Brain pericyte (primary cell): ENCODE data around the gene GP2.

ENCODE experiments used
- DNase-seq: peaks from one replicate; pipeline ENCODE4 v3.0.0-alpha.2; 2012; ENCODE audit warnings: low read depth, low spot score

Gene GP2

GRCh38 chr16:20307240-20307671, 20.1 kb downstream of the GP2 start:
- DNase-seq: no peak

- DNase-seq: no peak
Observed at GRCh38 chr16:20306401-20306800, 20.9 kb downstream of the GP2 start.

- no peak for DNase-seq
Observed at GRCh38 chr16:20303012-20303411, 24.3 kb downstream of the GP2 start.

- no peak for DNase-seq
Observed at GRCh38 chr16:20302389-20302788, 24.9 kb downstream of the GP2 start.

- DNase-seq: no peak
Observed at GRCh38 chr16:20301840-20302239, 25.5 kb downstream of the GP2 start.

- DNase-seq: no peak
Observed at GRCh38 chr16:20300312-20301097, 26.8 kb downstream of the GP2 start.

- DNase-seq: no peak
Observed at GRCh38 chr16:20298452-20298851, 28.9 kb downstream of the GP2 start.

- no peak for DNase-seq
Observed at GRCh38 chr16:20291208-20292206, 35.8 kb downstream of the GP2 start.

- DNase-seq: no peak
Observed at GRCh38 chr16:20289571-20289970, 37.7 kb downstream of the GP2 start.

- DNase-seq: no peak
Observed at GRCh38 chr16:20285993-20286499, 41.3 kb downstream of the GP2 start.

GRCh38 chr16:20280259-20280658, 47.1 kb downstream of the GP2 start:
- no peak for DNase-seq

GRCh38 chr16:20271893-20272292, 55.4 kb downstream of the GP2 start:
- no peak for DNase-seq

- no peak for DNase-seq
Observed at GRCh38 chr16:20268409-20268808, 58.9 kb downstream of the GP2 start.

- no peak for DNase-seq
Observed at GRCh38 chr16:20265019-20265418, 62.3 kb downstream of the GP2 start.

GRCh38 chr16:20263138-20263855, 64.0 kb downstream of the GP2 start:
- no peak for DNase-seq

GRCh38 chr16:20262248-20262647, 65.1 kb downstream of the GP2 start:
- no peak for DNase-seq

GRCh38 chr16:20260215-20261009, 66.9 kb downstream of the GP2 start:
- no peak for DNase-seq
